Activated CD4-positive, alpha-beta T cell treated with anti-CD3 and anti-CD28 coated beads, Interleukin-2, amount 50 U/mL, for 48 hours (primary cell): Measurements from ENCODE around the gene ZNF226.
"Not testable (repeated sequence)": the region's sequence is repeated elsewhere in the genome, so short reads cannot be mapped to it uniquely, and the experiment has no call there.

Source experiments
- DNase-seq, 2 experiments: peaks; one replicate each; pipeline ENCODE4 v3.0.0-alpha.2; 2020

The ZNF226 gene

GRCh38 chr19:44212866-44213346 lies 48.0 kb downstream of the ZNF226 start:
- DNase-seq = peak in 1 of 2 experiments; percentile 13

- DNase-seq = not testable (repeated sequence)
Observed at GRCh38 chr19:44219926-44220325, 55.0 kb downstream of the ZNF226 start.

- DNase-seq = not testable (repeated sequence)
Observed at GRCh38 chr19:44220761-44221160, 55.9 kb downstream of the ZNF226 start.

- not testable (repeated sequence) for DNase-seq
Observed at GRCh38 chr19:44221291-44221690, 56.4 kb downstream of the ZNF226 start.
